ENCODE measurements around the gene TSPAN17. TPM values are rescaled to one million over a fixed set of nuclear protein-coding genes. Genes with fewer than 3 reads are reported as not detected.

The TSPAN17 gene
- total and polyA plus RNA-seq, 2 donors from 2014 or later, result 32.1 to 34.3 TPM

GRCh38 chr5:176633598-176633997, 13.7 kb upstream of the TSPAN17 start:
- Histone ChIP-seq H3K9me3 (ENCODE audit: control insufficient read depth in 2 of 3, insufficient read depth in 1 of 3, low read length in 3 of 3) (no peaks in the 10 kb centered on the region), H3K27ac (ENCODE audit: low read depth in 2 of 2, low read length in 2 of 2) (no peak overlapping the region), H3K36me3 (ENCODE audit: control insufficient read depth in 2 of 3, insufficient read depth in 3 of 3, low read length in 3 of 3) (no peaks in the 10 kb centered on the region), H3K4me1 (ENCODE audit: control insufficient read depth in 2 of 3, insufficient read depth in 2 of 3, low read depth in 1 of 3, low read length in 3 of 3) (peaks cover 0 to 7% (median 0%) of the 10 kb centered on the region in 3 donors), H3K9ac (ENCODE audit: low read length in 3 of 3) (no peak overlapping the region), H3K4me3 (ENCODE audit: low read length in 3 of 3) (no peak overlapping the region), H3K27me3 (ENCODE audit: control insufficient read depth, insufficient read depth, low read length) (peaks cover 25% of the 10 kb centered on the region)
- FAIRE-seq, result no peak
- intact Hi-C loops (cut with DNase I), result no loop called here
- no peak for DNase-seq
- TF ChIP-seq CTCF (IDR thresholded peaks at IDR 0.05; ENCODE audit: borderline replicate concordance, extremely low read depth, insufficient read depth), result no peak

GRCh38 chr5:176636426-176636825, 10.9 kb upstream of the TSPAN17 start:
- no peaks in the 10 kb centered on the region for H3K36me3 ChIP-seq (ENCODE audit: control insufficient read depth in 2 of 3, insufficient read depth in 3 of 3, low read length in 3 of 3)
- no peak overlapping the region for H3K4me3 ChIP-seq (ENCODE audit: low read length in 3 of 3)
- H3K9ac ChIP-seq (ENCODE audit: low read length in 3 of 3), result no peak overlapping the region
- no peaks in the 10 kb centered on the region for H3K9me3 ChIP-seq (ENCODE audit: control insufficient read depth in 2 of 3, insufficient read depth in 1 of 3, low read length in 3 of 3)
- intact Hi-C loops (cut with DNase I), result no loop called here
- H3K27ac ChIP-seq (ENCODE audit: low read depth in 2 of 2, low read length in 2 of 2), result no peak overlapping the region
- DNase-seq, result no peak
- H3K27me3 ChIP-seq (ENCODE audit: control insufficient read depth, insufficient read depth, low read length), result peaks cover 7% of the 10 kb centered on the region
- FAIRE-seq, result no peak
- TF ChIP-seq CTCF (IDR thresholded peaks at IDR 0.05; ENCODE audit: borderline replicate concordance, extremely low read depth, insufficient read depth), result no peak
- H3K4me1 ChIP-seq (ENCODE audit: control insufficient read depth in 2 of 3, insufficient read depth in 2 of 3, low read depth in 1 of 3, low read length in 3 of 3), result no peaks in the 10 kb centered on the region

DNA sequence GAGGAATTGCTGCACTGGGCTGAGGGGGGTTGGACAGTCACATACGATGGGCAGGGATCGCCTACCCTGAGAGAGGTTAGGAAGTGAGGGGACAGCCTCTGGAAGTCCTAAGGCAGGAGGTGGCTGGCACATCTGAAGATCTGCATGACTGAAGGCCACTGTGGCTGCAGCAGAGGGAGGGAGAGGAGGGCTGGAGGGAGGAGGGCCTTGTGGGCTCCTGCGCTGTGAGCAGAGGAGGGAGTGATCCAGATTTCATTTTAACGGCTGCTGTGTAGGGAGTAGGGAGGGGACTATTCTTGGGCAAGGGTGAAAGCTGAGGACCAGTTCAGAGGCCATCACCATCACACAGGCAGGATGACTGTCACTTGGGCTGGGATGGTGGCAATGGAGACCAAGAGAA, 9.7 kb upstream of the TSPAN17 start:
- Histone ChIP-seq H3K4me1 (ENCODE audit: control insufficient read depth in 2 of 3, insufficient read depth in 2 of 3, low read depth in 1 of 3, low read length in 3 of 3) (no peaks in the 10 kb centered on the region), H3K4me3 (ENCODE audit: low read length in 3 of 3) (no peak overlapping the region), H3K9me3 (ENCODE audit: control insufficient read depth in 2 of 3, insufficient read depth in 1 of 3, low read length in 3 of 3) (no peaks in the 10 kb centered on the region), H3K27me3 (ENCODE audit: control insufficient read depth, insufficient read depth, low read length) (peaks cover 5% of the 10 kb centered on the region), H3K36me3 (ENCODE audit: control insufficient read depth in 2 of 3, insufficient read depth in 3 of 3, low read length in 3 of 3) (no peaks in the 10 kb centered on the region), H3K27ac (ENCODE audit: low read depth in 2 of 2, low read length in 2 of 2) (no peak overlapping the region), H3K9ac (ENCODE audit: low read length in 3 of 3) (no peak overlapping the region)
- no peak for TF ChIP-seq CTCF (IDR thresholded peaks at IDR 0.05; ENCODE audit: borderline replicate concordance, extremely low read depth, insufficient read depth)
- FAIRE-seq, result no peak
- peak in 2 of 5 donors; percentile 32 to 45 for DNase-seq
- intact Hi-C loops (cut with DNase I), result no loop called here

- Histone ChIP-seq H3K27ac (ENCODE audit: low read depth in 2 of 2, low read length in 2 of 2) (no peak overlapping the region), H3K27me3 (ENCODE audit: control insufficient read depth, insufficient read depth, low read length) (peaks cover 5% of the 10 kb centered on the region), H3K4me3 (ENCODE audit: low read length in 3 of 3) (no peak overlapping the region), H3K9ac (ENCODE audit: low read length in 3 of 3) (no peak overlapping the region), H3K9me3 (ENCODE audit: control insufficient read depth in 2 of 3, insufficient read depth in 1 of 3, low read length in 3 of 3) (no peaks in the 10 kb centered on the region), H3K36me3 (ENCODE audit: control insufficient read depth in 2 of 3, insufficient read depth in 3 of 3, low read length in 3 of 3) (no peaks in the 10 kb centered on the region), H3K4me1 (ENCODE audit: control insufficient read depth in 2 of 3, insufficient read depth in 2 of 3, low read depth in 1 of 3, low read length in 3 of 3) (no peaks in the 10 kb centered on the region)
- FAIRE-seq, result no peak
- no peak for DNase-seq
- TF ChIP-seq CTCF (IDR thresholded peaks at IDR 0.05; ENCODE audit: borderline replicate concordance, extremely low read depth, insufficient read depth), result no peak
- intact Hi-C loops (cut with DNase I), result no loop called here
These were observed 8.8 kb upstream of the TSPAN17 start for GRCh38 chr5:176638437-176638836.
